Uterus (tissue), 4 donors: ENCODE measurements around the gene DEXI. TPM values are rescaled to one million over a fixed set of nuclear protein-coding genes. Genes with fewer than 3 reads are reported as not detected.

Source experiments
- DNase-seq, 2 donors: peaks; one replicate each; pipeline ENCODE4 v3.0.0-alpha.2; 2019 to 2020
- H3K27ac ChIP-seq, 2 donors: fragments of 200-600 bp; sonication (generic); 1 replicate in 1 of 2; 2 replicates in 1 of 2; pipeline ENCODE4 v1.5.1; 2016 to 2018
- H3K27me3 ChIP-seq, 2 donors: fragments of 200-600 bp; sonication (generic); one replicate each; pipeline ENCODE4 v1.5.1; 2018 to 2019; ENCODE audit warnings: control low read depth in 1 of 2
- H3K36me3 ChIP-seq, 2 donors: fragments of 200-600 bp; sonication (generic); one replicate each; pipeline ENCODE4 v1.5.1; 2019; ENCODE audit warnings: control low read depth in 1 of 2
- H3K4me1 ChIP-seq, 2 donors: fragments of 200-600 bp; sonication (generic); one replicate each; pipeline ENCODE4 v1.5.1; 2018 to 2019; ENCODE audit warnings: control low read depth in 1 of 2
- H3K4me3 ChIP-seq, 2 donors: fragments of 200-600 bp; sonication (generic); 1 replicate in 1 of 2; 2 replicates in 1 of 2; pipeline ENCODE4 v1.5.1; 2018 to 2019; ENCODE audit warnings: mild to moderate bottlenecking in 1 of 2
- H3K9me3 ChIP-seq, 2 donors: fragments of 200-600 bp; sonication (generic); one replicate each; pipeline ENCODE4 v1.5.1; 2019; ENCODE audit warnings: control low read depth in 1 of 2
- POLR2A ChIP-seq, 2 donors: fragments of 450-650 bp; IDR thresholded peaks; one replicate each; pipeline ENCODE4 v1.6.1; 2016; ENCODE audit warnings: antibody characterized with exemption in 2 of 2, mild to moderate bottlenecking in 1 of 2, moderate library complexity in 1 of 2
- intact Hi-C: fragments of 100-400 bp; cut with DNase I; formaldehyde crosslinking; loops from one replicate; pipeline ENCODE4 v1.15.1; 2023; ENCODE audit warnings: low total_unique reads
- total RNA-seq, 4 donors: library from RNA; depleted of rRNA in 3 of 4; stranded (reverse); fragments of >200 nt in 3 of 4; gene quantifications; one replicate each; pipeline versions ENCODE4 v1.1.0 to v1.2.4, GENCODE V29; 2014 to 2023
- TF ChIP-seq, protein P1 (sequence below), 4 experiments: fragments of 200-600 bp in 2 of 4; fragments of 450-650 bp in 2 of 4; sonication (generic) in 2 of 4; IDR thresholded peaks; one replicate each; pipeline ENCODE4 v1.5.1; 2016 to 2019; ENCODE audit warnings: antibody characterized with exemption in 4 of 4, mild to moderate bottlenecking in 2 of 4, moderate library complexity in 1 of 4
- donor health status: DM: yes; HTN: yes; CAD: no.

The DEXI gene
- total RNA-seq, 4 donors from 2014 or later, result 15.6 to 70.2 (median 42.6) TPM

DNA sequence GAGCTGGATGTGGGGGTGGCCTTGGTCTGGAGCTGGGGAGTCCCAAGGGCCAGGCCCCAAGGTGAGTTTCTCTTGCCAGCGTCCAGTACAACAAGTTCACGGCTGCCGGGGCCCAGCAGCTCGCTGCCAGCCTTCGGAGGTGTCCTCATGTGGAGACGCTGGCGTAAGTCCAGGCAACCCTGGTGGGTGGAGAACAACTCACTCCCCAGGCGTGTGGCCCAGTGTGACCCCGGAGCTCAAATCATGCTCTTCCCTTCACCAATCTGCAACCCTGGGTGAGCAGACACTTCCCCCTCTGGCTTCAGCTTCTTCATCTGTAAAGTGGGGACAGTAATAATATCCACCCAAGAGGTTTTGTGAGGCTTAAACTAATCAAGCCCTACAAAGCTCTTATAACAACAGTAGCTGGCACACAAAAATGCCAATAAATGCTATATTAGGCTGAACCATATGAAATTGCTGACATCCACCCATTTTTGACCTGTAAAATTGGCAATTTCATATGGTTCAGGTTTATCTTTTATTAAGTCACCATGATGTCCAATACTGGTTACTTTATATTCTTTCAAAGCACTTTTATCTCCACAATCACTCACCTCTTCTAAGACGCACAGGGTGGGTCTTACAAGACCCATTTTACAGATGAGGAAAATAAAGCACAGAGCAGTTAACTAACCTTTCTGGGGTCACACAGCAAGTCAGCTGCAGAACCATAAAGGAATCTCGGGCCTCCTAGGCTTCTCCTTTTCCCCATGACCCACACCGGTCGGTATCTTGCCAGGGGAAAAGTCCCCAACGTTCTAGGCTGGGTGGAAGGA is 19.7 kb downstream of the DEXI start:
- Histone ChIP-seq H3K27ac (peak overlapping the region in 1 of 2 donors; percentile 14), H3K36me3 (no peaks in the 10 kb centered on the region), H3K4me3 (no peak overlapping the region), H3K4me1 (peaks cover 4 to 6% of the 10 kb centered on the region in 2 donors), H3K27me3 (no peaks in the 10 kb centered on the region), H3K9me3 (no peaks in the 10 kb centered on the region)
- no peak for TF ChIP-seq POLR2A (IDR thresholded peaks at IDR 0.05)
- TF ChIP-seq, protein P1, sequence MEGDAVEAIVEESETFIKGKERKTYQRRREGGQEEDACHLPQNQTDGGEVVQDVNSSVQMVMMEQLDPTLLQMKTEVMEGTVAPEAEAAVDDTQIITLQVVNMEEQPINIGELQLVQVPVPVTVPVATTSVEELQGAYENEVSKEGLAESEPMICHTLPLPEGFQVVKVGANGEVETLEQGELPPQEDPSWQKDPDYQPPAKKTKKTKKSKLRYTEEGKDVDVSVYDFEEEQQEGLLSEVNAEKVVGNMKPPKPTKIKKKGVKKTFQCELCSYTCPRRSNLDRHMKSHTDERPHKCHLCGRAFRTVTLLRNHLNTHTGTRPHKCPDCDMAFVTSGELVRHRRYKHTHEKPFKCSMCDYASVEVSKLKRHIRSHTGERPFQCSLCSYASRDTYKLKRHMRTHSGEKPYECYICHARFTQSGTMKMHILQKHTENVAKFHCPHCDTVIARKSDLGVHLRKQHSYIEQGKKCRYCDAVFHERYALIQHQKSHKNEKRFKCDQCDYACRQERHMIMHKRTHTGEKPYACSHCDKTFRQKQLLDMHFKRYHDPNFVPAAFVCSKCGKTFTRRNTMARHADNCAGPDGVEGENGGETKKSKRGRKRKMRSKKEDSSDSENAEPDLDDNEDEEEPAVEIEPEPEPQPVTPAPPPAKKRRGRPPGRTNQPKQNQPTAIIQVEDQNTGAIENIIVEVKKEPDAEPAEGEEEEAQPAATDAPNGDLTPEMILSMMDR (IDR thresholded peaks at IDR 0.05), result no peak
- DNase-seq, result no peak
- intact Hi-C loops, result loop anchor here (10.0 kb wide), 1 partner anchor 408 kb away; no protein-coding TSS in a partner anchor

DNA sequence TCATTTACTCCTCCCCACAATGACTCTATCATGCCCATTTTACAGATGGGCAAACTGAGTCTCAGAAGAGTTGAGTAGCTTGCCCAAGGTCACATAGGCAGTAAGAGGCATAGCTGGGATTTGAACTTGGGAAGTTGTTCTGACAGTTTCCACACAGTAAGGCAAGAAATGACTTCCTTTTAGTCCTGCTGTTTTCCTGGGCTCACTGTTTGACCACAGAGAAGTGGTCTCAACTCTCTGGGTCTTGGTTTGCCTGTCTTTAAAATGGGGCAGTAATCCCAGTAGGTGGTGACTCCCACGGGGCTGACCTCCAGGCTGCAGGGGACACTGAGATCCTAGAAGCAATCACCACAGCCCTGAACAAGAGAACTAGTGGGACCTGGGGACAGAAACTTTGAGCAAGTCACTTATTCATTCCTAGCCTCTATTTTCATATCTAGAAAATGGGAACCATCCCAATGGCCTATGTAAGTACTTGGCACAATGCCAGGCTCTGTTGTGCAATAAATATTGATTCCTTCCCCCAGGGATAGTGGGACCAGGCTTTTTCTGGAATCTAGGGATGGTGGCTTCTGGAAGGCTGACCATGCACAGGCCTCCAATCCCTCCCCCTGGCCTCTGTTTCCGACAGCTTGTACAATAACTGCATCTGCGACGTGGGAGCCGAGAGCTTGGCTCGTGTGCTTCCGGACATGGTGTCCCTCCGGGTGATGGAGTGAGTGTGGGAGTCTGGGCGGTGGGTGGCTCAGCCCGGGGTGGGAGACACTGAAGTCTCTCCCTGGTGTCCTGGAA is 20.5 kb downstream of the DEXI start:
- Histone ChIP-seq H3K27me3 (no peaks in the 10 kb centered on the region), H3K4me1 (peaks cover 4 to 6% of the 10 kb centered on the region in 2 donors), H3K27ac (peak overlapping the region in 1 of 2 donors; percentile 14), H3K36me3 (no peaks in the 10 kb centered on the region), H3K4me3 (no peak overlapping the region), H3K9me3 (no peaks in the 10 kb centered on the region)
- no peak for DNase-seq
- intact Hi-C loops, result loop anchor here (10.0 kb wide), 1 partner anchor 407 kb away; no protein-coding TSS in a partner anchor
- TF ChIP-seq POLR2A (IDR thresholded peaks at IDR 0.05), result no peak
- TF ChIP-seq, protein P1 (IDR thresholded peaks at IDR 0.05), result no peak

DNA sequence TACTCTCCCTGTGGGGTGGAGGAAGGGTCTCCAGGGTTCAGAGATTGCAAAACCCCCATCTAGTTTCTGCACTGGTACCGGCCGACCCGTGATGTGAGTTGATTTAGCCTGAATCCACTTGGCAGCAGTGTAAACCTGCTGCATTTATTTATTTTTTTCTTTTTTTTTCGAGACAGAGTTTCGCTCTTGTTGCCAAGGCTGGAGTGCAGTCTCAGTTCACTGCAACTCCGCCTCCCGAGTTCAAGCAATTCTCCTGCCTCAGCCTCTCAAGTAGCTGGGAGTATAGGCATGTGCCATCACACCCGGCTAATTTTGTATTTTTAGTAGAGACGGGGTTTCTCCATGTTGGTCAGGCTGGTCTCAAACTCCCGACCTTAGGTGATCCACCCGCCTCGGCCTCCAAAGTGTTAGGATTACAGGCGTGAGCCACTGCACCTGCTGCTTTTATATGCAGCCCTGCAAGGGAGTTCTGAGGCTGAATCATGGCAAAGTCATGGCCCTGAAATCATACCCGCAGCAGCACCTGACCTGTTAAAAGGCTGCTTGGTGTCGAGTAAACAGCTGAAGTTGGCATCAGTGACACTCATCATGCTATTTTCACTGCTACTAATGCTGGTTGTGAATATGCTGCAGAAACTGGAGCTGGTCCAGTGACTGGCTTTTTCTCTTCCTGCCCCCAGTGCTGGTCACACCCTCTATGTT is 21.4 kb downstream of the DEXI start:
- Histone ChIP-seq H3K4me1 (peaks cover 4 to 6% of the 10 kb centered on the region in 2 donors), H3K4me3 (no peak overlapping the region), H3K27ac (no peak overlapping the region), H3K27me3 (no peaks in the 10 kb centered on the region), H3K9me3 (no peaks in the 10 kb centered on the region), H3K36me3 (no peaks in the 10 kb centered on the region)
- DNase-seq, result no peak
- no peak for TF ChIP-seq POLR2A (IDR thresholded peaks at IDR 0.05)
- TF ChIP-seq, protein P1 (IDR thresholded peaks at IDR 0.05), result no peak
- intact Hi-C loops, result loop anchor here (10.0 kb wide), 1 partner anchor 406 kb away; no protein-coding TSS in a partner anchor

- TF ChIP-seq POLR2A (IDR thresholded peaks at IDR 0.05), result no peak
- TF ChIP-seq, protein P1 (IDR thresholded peaks at IDR 0.05), result no peak
- Histone ChIP-seq H3K4me3 (no peak overlapping the region), H3K27ac (no peak overlapping the region), H3K9me3 (no peaks in the 10 kb centered on the region), H3K27me3 (no peaks in the 10 kb centered on the region), H3K36me3 (no peaks in the 10 kb centered on the region), H3K4me1 (peaks cover 4 to 6% of the 10 kb centered on the region in 2 donors)
- DNase-seq, result no peak
- intact Hi-C loops, result no loop called here
Observed at GRCh38 chr16:10919003-10919351, 23.3 kb downstream of the DEXI start.
